Prostate gland (tissue), 2 donors: Measurements from ENCODE around the gene FRMD5.

Experiments used
- POLR2A ChIP-seq: fragments of 450-650 bp; IDR thresholded peaks from one replicate; pipeline ENCODE4 v1.6.1; 2016; ENCODE audit warnings: antibody characterized with exemption, mild to moderate bottlenecking
- POLR2AphosphoS5 ChIP-seq: sonication (generic); formaldehyde crosslinking; IDR thresholded peaks from one replicate; pipeline ENCODE4 v1.6.1; 2017; ENCODE audit warnings: antibody characterized with exemption
- TF ChIP-seq, protein P1 (sequence below), 4 experiments: fragments of 200-600 bp in 2 of 4; fragments of 450-650 bp in 2 of 4; sonication (generic) in 2 of 4; IDR thresholded peaks; 1 replicate in 3 of 4; 2 replicates in 1 of 4; pipeline ENCODE4 v1.5.1; 2016 to 2019; ENCODE audit warnings: antibody characterized with exemption in 4 of 4, mild to moderate bottlenecking in 2 of 4, moderate library complexity in 2 of 4

DNA sequence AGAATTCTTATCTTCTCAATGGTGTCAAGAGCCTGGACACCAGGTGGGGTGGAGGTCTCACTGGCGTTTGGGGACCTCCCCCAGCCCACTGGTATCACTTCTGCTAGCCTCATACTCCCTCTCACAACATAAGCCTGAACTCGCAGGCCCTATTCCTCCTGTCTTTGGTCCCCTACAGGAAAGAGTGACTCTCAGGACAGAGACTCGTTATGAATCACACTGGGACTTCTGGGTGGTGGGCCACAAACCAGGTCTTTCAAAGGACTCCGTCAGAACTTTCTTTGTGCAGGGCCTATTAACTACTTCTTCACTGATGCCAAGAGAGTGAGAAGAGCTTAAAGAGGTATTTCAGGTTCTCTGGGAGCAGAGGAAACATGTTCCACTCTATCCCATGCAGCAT is 267.9 kb downstream of the FRMD5 start:
- TF ChIP-seq, protein P1, sequence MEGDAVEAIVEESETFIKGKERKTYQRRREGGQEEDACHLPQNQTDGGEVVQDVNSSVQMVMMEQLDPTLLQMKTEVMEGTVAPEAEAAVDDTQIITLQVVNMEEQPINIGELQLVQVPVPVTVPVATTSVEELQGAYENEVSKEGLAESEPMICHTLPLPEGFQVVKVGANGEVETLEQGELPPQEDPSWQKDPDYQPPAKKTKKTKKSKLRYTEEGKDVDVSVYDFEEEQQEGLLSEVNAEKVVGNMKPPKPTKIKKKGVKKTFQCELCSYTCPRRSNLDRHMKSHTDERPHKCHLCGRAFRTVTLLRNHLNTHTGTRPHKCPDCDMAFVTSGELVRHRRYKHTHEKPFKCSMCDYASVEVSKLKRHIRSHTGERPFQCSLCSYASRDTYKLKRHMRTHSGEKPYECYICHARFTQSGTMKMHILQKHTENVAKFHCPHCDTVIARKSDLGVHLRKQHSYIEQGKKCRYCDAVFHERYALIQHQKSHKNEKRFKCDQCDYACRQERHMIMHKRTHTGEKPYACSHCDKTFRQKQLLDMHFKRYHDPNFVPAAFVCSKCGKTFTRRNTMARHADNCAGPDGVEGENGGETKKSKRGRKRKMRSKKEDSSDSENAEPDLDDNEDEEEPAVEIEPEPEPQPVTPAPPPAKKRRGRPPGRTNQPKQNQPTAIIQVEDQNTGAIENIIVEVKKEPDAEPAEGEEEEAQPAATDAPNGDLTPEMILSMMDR (IDR thresholded peaks at IDR 0.05), result no peak
- TF ChIP-seq POLR2A (no peak), POLR2AphosphoS5 (no peak)
